Activated B cell treated with CpG ODN at 0.5 μM for 24 hours (primary cell): ENCODE data around the gene LGR6. TPM values are rescaled to one million over a fixed set of nuclear protein-coding genes. Genes with fewer than 3 reads are reported as not detected.

ENCODE experiments used
- ATAC-seq: fragments of 200-7000 bp; cut with Tn5 transposase; one replicate; pipeline ENCODE4 v1.10.0; 2021; ENCODE audit warnings: low read depth, mild to moderate bottlenecking, moderate library complexity
- CTCF ChIA-PET: fragments of 350-600 bp; sonication (Branson Sonifier 250); formaldehyde crosslinking; loops from one replicate; lab custom pipeline; 2021; ENCODE audit warnings: antibody characterized with exemption; lab: Charles Lee
- POLR2A ChIA-PET: fragments of 350-600 bp; sonication (Branson Sonifier 250); formaldehyde crosslinking; loops from one replicate; lab custom pipeline; 2021; ENCODE audit warnings: antibody characterized with exemption; lab: Charles Lee
- DNase-seq: peaks from one replicate; pipeline ENCODE4 v3.0.0; 2022
- H3K27ac Mint-ChIP-seq: one replicate; pipeline ENCODE4 v1.8.0; 2020; ENCODE audit warnings: mixed read lengths
- H3K27me3 Mint-ChIP-seq: one replicate; pipeline ENCODE4 v1.8.0; 2021; ENCODE audit warnings: mixed read lengths
- H3K36me3 Mint-ChIP-seq: one replicate; pipeline ENCODE4 v1.8.0; 2021; ENCODE audit warnings: low read depth, mixed read lengths
- H3K4me1 Mint-ChIP-seq: one replicate; pipeline ENCODE4 v1.8.0; 2021; ENCODE audit warnings: mixed read lengths
- H3K4me3 Mint-ChIP-seq: one replicate; pipeline ENCODE4 v1.8.0; 2020; ENCODE audit warnings: mild to moderate bottlenecking, mixed read lengths
- H3K9me3 Mint-ChIP-seq: one replicate; pipeline ENCODE4 v1.8.0; 2020; ENCODE audit warnings: mixed read lengths
- intact Hi-C: fragments of 100-400 bp; cut with micrococcal nuclease; formaldehyde crosslinking; loops from one replicate; pipeline ENCODE4 v1.15.1; 2024
- total RNA-seq: library from RNA; stranded (reverse); gene quantifications from 2 replicates; pipeline ENCODE4 v1.2.3, GENCODE V29; 2022
- TF ChIP-seq, protein P1 (sequence below): fragments of 200-600 bp; IDR thresholded peaks from one replicate; pipeline ENCODE4 v1.8.0; 2022; ENCODE audit warnings: antibody characterized with exemption, mild to moderate bottlenecking

The LGR6 gene
- total RNA-seq, 1 donor from 2014 or later = not detected

DNA sequence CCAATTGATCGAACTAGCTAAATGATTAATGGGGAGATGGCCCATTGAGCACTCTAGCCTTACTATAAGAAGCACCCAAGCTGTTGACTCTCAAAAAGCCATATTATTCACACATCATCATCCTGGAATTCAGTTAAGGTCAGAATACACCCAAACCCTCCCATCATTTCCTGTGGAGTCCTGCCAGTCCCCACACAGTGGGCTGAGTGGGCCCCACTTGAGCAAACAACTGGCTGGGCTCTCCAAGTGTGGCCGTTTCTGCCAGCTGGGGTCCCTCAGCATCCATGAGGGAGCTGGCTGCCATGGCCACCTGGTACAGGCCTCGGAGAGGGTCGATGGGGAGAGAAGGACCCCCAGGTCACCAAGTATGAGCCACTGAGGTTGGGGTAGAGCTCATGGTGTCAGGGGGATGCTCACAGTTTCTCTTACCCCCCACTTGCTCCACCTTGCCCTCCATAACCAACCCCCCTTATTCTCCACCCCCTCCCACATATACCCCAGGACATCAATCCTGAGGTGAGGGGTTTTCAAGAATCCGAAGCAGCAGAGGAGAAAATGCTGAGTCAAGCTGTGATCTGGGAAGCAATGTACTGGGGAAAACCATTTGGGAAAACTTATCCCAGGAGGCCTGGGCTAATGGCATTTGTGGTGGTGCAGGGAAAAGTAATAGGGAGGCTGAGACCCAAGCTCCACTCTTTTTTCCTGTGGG lies 87.9 kb downstream of the LGR6 start:
- TF ChIP-seq, protein P1, sequence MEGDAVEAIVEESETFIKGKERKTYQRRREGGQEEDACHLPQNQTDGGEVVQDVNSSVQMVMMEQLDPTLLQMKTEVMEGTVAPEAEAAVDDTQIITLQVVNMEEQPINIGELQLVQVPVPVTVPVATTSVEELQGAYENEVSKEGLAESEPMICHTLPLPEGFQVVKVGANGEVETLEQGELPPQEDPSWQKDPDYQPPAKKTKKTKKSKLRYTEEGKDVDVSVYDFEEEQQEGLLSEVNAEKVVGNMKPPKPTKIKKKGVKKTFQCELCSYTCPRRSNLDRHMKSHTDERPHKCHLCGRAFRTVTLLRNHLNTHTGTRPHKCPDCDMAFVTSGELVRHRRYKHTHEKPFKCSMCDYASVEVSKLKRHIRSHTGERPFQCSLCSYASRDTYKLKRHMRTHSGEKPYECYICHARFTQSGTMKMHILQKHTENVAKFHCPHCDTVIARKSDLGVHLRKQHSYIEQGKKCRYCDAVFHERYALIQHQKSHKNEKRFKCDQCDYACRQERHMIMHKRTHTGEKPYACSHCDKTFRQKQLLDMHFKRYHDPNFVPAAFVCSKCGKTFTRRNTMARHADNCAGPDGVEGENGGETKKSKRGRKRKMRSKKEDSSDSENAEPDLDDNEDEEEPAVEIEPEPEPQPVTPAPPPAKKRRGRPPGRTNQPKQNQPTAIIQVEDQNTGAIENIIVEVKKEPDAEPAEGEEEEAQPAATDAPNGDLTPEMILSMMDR = no peak
- Mint-ChIP-seq H3K27me3 (peaks cover 15% of the 10 kb centered on the region), H3K4me1 (no peaks in the 10 kb centered on the region), H3K27ac (no peak overlapping the region), H3K9me3 (no peaks in the 10 kb centered on the region), H3K4me3 (no peak overlapping the region), H3K36me3 (no peaks in the 10 kb centered on the region)
- ChIA-PET CTCF (interaction anchor here (2.0 kb wide), 1 partner anchor 89 kb away, joined by 6 read pairs; no protein-coding TSS in a partner anchor), POLR2A (no interaction called here)
- DNase-seq (no peak), ATAC-seq (no peak)
- intact Hi-C loops = no loop called here

DNA sequence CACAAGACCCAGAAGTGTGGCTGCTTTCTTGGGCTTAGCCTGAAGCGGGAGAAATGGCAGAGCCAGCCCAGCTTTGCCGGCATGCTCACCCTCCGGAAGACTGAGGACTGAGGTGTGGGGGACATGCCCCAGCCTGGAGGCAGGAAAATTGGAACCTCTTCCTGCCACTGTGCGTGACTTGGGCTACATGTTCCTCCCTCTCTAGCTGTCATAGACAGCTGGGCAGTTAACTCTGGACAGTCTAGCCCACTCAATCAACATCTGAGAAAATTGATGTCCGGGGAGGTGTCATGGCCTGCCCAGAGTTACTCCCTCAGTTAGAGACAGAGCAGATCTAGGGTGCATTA lies 88.4 kb downstream of the LGR6 start:
- ChIA-PET POLR2A (no interaction called here), CTCF (interaction anchor here (2.0 kb wide), 1 partner anchor 89 kb away, joined by 6 read pairs; no protein-coding TSS in a partner anchor)
- intact Hi-C loops = no loop called here
- ATAC-seq (no peak), DNase-seq (no peak)
- H3K9me3 Mint-ChIP-seq = no peaks in the 10 kb centered on the region
- TF ChIP-seq, protein P1 = no peak
- no peaks in the 10 kb centered on the region for H3K36me3 Mint-ChIP-seq
- H3K27me3 Mint-ChIP-seq = peaks cover 15% of the 10 kb centered on the region
- no peaks in the 10 kb centered on the region for H3K4me1 Mint-ChIP-seq
- H3K4me3 Mint-ChIP-seq = no peak overlapping the region
- H3K27ac Mint-ChIP-seq = no peak overlapping the region

DNA sequence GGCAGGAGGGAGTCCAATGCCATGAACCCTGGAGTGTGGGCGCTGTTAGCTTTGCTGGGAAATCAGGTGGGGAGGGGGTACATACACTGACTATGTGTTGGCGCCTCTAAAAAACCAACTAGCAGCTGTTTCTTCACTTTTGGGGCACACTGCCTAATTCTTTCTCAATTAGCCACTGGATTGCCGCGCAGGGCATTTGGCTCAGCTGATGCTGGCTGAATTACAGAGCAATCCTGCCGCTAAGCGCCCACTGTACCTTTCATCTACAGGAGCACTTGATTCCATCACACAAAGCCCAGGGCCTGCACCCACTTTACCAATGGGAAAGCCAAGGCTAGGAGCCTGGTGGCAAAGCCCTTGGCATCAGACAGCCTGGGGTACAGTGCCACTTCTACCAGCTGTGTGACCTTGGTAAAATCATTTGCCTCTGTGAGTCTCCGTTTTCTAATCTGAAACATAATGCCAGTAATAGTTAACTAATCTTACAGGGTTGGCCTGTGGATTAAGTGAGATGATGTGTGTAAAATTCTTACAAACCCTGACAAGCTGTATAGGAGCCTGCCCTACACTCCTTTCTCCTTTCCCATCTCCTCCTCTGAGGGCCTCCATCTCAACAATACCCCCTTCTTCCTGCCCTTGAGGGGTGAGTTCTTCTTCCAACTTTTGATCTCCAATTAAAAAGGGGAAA lies 89.1 kb downstream of the LGR6 start:
- H3K9me3 Mint-ChIP-seq = no peaks in the 10 kb centered on the region
- ChIA-PET POLR2A (no interaction called here), CTCF (interaction anchor here (2.0 kb wide), 1 partner anchor 90 kb away, joined by 6 read pairs; no protein-coding TSS in a partner anchor)
- no peaks in the 10 kb centered on the region for H3K4me1 Mint-ChIP-seq
- H3K4me3 Mint-ChIP-seq = no peak overlapping the region
- no peaks in the 10 kb centered on the region for H3K36me3 Mint-ChIP-seq
- intact Hi-C loops = no loop called here
- no peak overlapping the region for H3K27ac Mint-ChIP-seq
- TF ChIP-seq, protein P1 = no peak
- H3K27me3 Mint-ChIP-seq = peaks cover 15% of the 10 kb centered on the region
- no peak for ATAC-seq
- DNase-seq = no peak

DNA sequence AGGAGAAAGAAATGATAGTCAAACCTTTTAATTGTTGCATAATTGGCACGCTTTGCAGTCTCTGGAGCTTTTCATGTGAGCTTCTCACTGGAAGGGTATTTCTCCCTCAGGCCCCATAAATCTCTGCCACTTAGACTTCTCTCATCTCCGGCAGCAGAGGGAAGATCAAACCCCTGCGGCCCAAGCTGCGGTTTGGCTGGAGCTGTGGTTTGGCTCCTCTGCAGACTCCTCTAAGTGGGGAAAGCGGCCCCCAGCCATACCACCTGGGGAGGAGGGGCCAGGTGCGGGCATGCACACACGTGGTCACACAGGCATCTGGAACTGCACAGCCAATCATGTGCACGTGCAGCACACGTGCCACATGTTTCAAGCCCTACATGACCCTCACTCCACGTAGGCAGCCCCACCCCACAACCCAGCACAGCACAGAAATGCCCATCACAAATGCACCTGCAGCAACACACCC lies 89.8 kb downstream of the LGR6 start:
- ChIA-PET POLR2A (no interaction called here), CTCF (interaction anchor here (1.5 kb wide), 1 partner anchor 91 kb away, joined by 3 read pairs; no protein-coding TSS in a partner anchor)
- intact Hi-C loops = no loop called here

More for the DNA sequence above, 89.8 kb downstream of the LGR6 start:
- Mint-ChIP-seq H3K36me3 (no peaks in the 10 kb centered on the region), H3K9me3 (no peaks in the 10 kb centered on the region), H3K27ac (no peak overlapping the region), H3K27me3 (peaks cover 18% of the 10 kb centered on the region), H3K4me1 (no peaks in the 10 kb centered on the region), H3K4me3 (no peak overlapping the region)
- DNase-seq = no peak
- no peak for ATAC-seq
- TF ChIP-seq, protein P1 = no peak
